ENCODE results near the gene R3HDM2.
A peak's percentile ranks its signal among the peaks of the same experiment; 100 is the strongest.

Gene R3HDM2

GRCh38 chr12:57237932-57238853 lies 192.7 kb downstream of the R3HDM2 start:
- no peak for DNase-seq

GRCh38 chr12:57237596-57237931 lies 193.3 kb downstream of the R3HDM2 start:
- peak; percentile 46 for DNase-seq

- no peak for DNase-seq
Measured at GRCh38 chr12:57236925-57237595, 193.8 kb downstream of the R3HDM2 start.

- DNase-seq, result no peak
Measured at GRCh38 chr12:57236201-57236924, 194.5 kb downstream of the R3HDM2 start.

- DNase-seq, result no peak
Measured at GRCh38 chr12:57235728-57236131, 195.1 kb downstream of the R3HDM2 start.

GRCh38 chr12:57235017-57235727 lies 195.7 kb downstream of the R3HDM2 start:
- no peak for DNase-seq

GRCh38 chr12:57234571-57235016 lies 196.2 kb downstream of the R3HDM2 start:
- DNase-seq, result no peak

- DNase-seq, result no peak
Measured at GRCh38 chr12:57234233-57234570, 196.6 kb downstream of the R3HDM2 start.

GRCh38 chr12:57233357-57234232 lies 197.2 kb downstream of the R3HDM2 start:
- no peak for DNase-seq

GRCh38 chr12:57232156-57232756 lies 198.6 kb downstream of the R3HDM2 start:
- no peak for DNase-seq

- no peak for DNase-seq
Measured at GRCh38 chr12:57231276-57232021, 199.4 kb downstream of the R3HDM2 start.

- no peak for DNase-seq
Measured at GRCh38 chr12:57230381-57231155, 200.3 kb downstream of the R3HDM2 start.

- peak; percentile 89 for DNase-seq
Measured at GRCh38 chr12:57229634-57230380, 201.0 kb downstream of the R3HDM2 start, which contains the start of gene SHMT2. Gene SHMT2, plus strand, starts transcription at chr12:57229711. Its CDS starts 68 bp downstream, at chr12:57229779.

- no peak for DNase-seq
Measured at GRCh38 chr12:57229046-57229633, 201.7 kb downstream of the R3HDM2 start.

- no peak for DNase-seq
Measured at GRCh38 chr12:57227315-57228115, 203.3 kb downstream of the R3HDM2 start.

- DNase-seq, result no peak
Measured at GRCh38 chr12:57226588-57227314, 204.1 kb downstream of the R3HDM2 start.

GRCh38 chr12:57225680-57226210 lies 205.1 kb downstream of the R3HDM2 start:
- no peak for DNase-seq
